ENCODE results near the gene CAMTA1.

CAMTA1 gene

GRCh38 chr1:7632176-7632575 is 846.9 kb downstream of the CAMTA1 start:
- no peak for DNase-seq
- Histone ChIP-seq H3K36me3 (ENCODE audit: insufficient read depth, low read length) (no peaks in the 10 kb centered on the region), H3K9ac (ENCODE audit: low read depth, low read length) (no peak overlapping the region), H2AFZ (ENCODE audit: low read depth, low read length) (no peak overlapping the region), H3K4me2 (ENCODE audit: insufficient read depth, low read length) (no peak overlapping the region), H3K9me3 (ENCODE audit: insufficient read depth, low read length, severe bottlenecking) (no peaks in the 10 kb centered on the region), H3K4me3 (ENCODE audit: low read depth in 1 of 2, low read length in 2 of 2) (no peak overlapping the region), H3K4me1 (ENCODE audit: insufficient read depth, low read length) (no peaks in the 10 kb centered on the region), H4K20me1 (ENCODE audit: insufficient read depth, low read length) (peaks cover 18% of the 10 kb centered on the region), H3K27me3 (ENCODE audit: insufficient read depth, low read length, poor library complexity) (no peaks in the 10 kb centered on the region), H3K79me2 (ENCODE audit: insufficient read depth, low read length) (no peaks in the 10 kb centered on the region), H3K27ac (ENCODE audit: low read length) (no peak overlapping the region)
- no peak for ATAC-seq (ENCODE audit: insufficient read depth, low read depth)
- TF ChIP-seq EZH2 (IDR thresholded peaks at IDR 0.05; ENCODE audit: borderline replicate concordance, low read depth, low read length, severe bottlenecking) (no peak), CTCF (IDR thresholded peaks at IDR 0.05; ENCODE audit: borderline replicate concordance, extremely low read depth, low read length, poor library complexity, severe bottlenecking) (no peak)

GRCh38 chr1:7632681-7633080 is 847.4 kb downstream of the CAMTA1 start:
- Histone ChIP-seq H3K9ac (ENCODE audit: low read depth, low read length) (no peak overlapping the region), H3K27me3 (ENCODE audit: insufficient read depth, low read length, poor library complexity) (no peaks in the 10 kb centered on the region), H3K4me1 (ENCODE audit: insufficient read depth, low read length) (no peaks in the 10 kb centered on the region), H3K4me2 (ENCODE audit: insufficient read depth, low read length) (no peak overlapping the region), H3K36me3 (ENCODE audit: insufficient read depth, low read length) (no peaks in the 10 kb centered on the region), H4K20me1 (ENCODE audit: insufficient read depth, low read length) (peaks cover 19% of the 10 kb centered on the region), H2AFZ (ENCODE audit: low read depth, low read length) (no peak overlapping the region), H3K79me2 (ENCODE audit: insufficient read depth, low read length) (no peaks in the 10 kb centered on the region), H3K9me3 (ENCODE audit: insufficient read depth, low read length, severe bottlenecking) (no peaks in the 10 kb centered on the region), H3K27ac (ENCODE audit: low read length) (no peak overlapping the region), H3K4me3 (ENCODE audit: low read depth in 1 of 2, low read length in 2 of 2) (no peak overlapping the region)
- ATAC-seq (ENCODE audit: insufficient read depth, low read depth) (no peak), DNase-seq (no peak)
- TF ChIP-seq CTCF (IDR thresholded peaks at IDR 0.05; ENCODE audit: borderline replicate concordance, extremely low read depth, low read length, poor library complexity, severe bottlenecking) (no peak), EZH2 (IDR thresholded peaks at IDR 0.05; ENCODE audit: borderline replicate concordance, low read depth, low read length, severe bottlenecking) (no peak)

- DNase-seq (no peak), ATAC-seq (ENCODE audit: insufficient read depth, low read depth) (no peak)
- no peak overlapping the region for H3K4me3 ChIP-seq (ENCODE audit: low read depth in 1 of 2, low read length in 2 of 2)
- peaks cover 11% of the 10 kb centered on the region for H4K20me1 ChIP-seq (ENCODE audit: insufficient read depth, low read length)
- H3K79me2 ChIP-seq (ENCODE audit: insufficient read depth, low read length), result no peaks in the 10 kb centered on the region
- H2AFZ ChIP-seq (ENCODE audit: low read depth, low read length), result no peak overlapping the region
- no peaks in the 10 kb centered on the region for H3K27me3 ChIP-seq (ENCODE audit: insufficient read depth, low read length, poor library complexity)
- no peak overlapping the region for H3K4me2 ChIP-seq (ENCODE audit: insufficient read depth, low read length)
- H3K9ac ChIP-seq (ENCODE audit: low read depth, low read length), result no peak overlapping the region
- no peaks in the 10 kb centered on the region for H3K36me3 ChIP-seq (ENCODE audit: insufficient read depth, low read length)
- H3K4me1 ChIP-seq (ENCODE audit: insufficient read depth, low read length), result no peaks in the 10 kb centered on the region
- no peaks in the 10 kb centered on the region for H3K9me3 ChIP-seq (ENCODE audit: insufficient read depth, low read length, severe bottlenecking)
- TF ChIP-seq EZH2 (IDR thresholded peaks at IDR 0.05; ENCODE audit: borderline replicate concordance, low read depth, low read length, severe bottlenecking), result no peak
- TF ChIP-seq CTCF (IDR thresholded peaks at IDR 0.05; ENCODE audit: borderline replicate concordance, extremely low read depth, low read length, poor library complexity, severe bottlenecking), result no peak
- H3K27ac ChIP-seq (ENCODE audit: low read length), result no peak overlapping the region
Observed at GRCh38 chr1:7633506-7634245, 848.4 kb downstream of the CAMTA1 start.

Data from DND-41 (cell line).